GM23338 (cell line): Measurements from ENCODE around the gene CES4A. TPM values are rescaled to one million over a fixed set of nuclear protein-coding genes. Genes with fewer than 3 reads are reported as not detected.

Source experiments
- ATAC-seq: fragments of 200-7000 bp; cut with Tn5 transposase; 3 replicates; pipeline ENCODE4 v1.9.1; 2020
- DNase-seq: peaks from one replicate; pipeline ENCODE4 v3.0.0-alpha.2; 2015; ENCODE audit warnings: low spot score
- H2AFZ ChIP-seq: fragments of 200-600 bp; sonication (generic); 2 replicates; pipeline ENCODE4 v1.8.0; 2016; ENCODE audit warnings: antibody characterized with exemption, mild to moderate bottlenecking, moderate library complexity
- H3F3A ChIP-seq: fragments of 200-600 bp; sonication (generic); replicated peaks from 2 replicates; pipeline ENCODE4 v1.8.0; 2017; ENCODE audit warnings: antibody characterized with exemption, mixed run types, low read depth
- H3K27ac ChIP-seq: fragments of 200-600 bp; sonication (generic); 2 replicates; pipeline ENCODE4 v1.6.1; 2016; ENCODE audit warnings: low read depth
- H3K27me3 ChIP-seq: fragments of 200-600 bp; sonication (generic); 2 replicates; pipeline ENCODE4 v1.8.0; 2016; ENCODE audit warnings: mild to moderate bottlenecking, mixed run types, moderate library complexity; ENCODE audit not compliant: insufficient read depth
- H3K36me3 ChIP-seq: fragments of 200-600 bp; sonication (generic); 2 replicates; pipeline ENCODE4 v1.8.0; 2016; ENCODE audit warnings: mild to moderate bottlenecking; ENCODE audit not compliant: insufficient read depth
- H3K4me1 ChIP-seq: fragments of 200-600 bp; sonication (generic); 2 replicates; pipeline ENCODE4 v1.8.0; 2016; ENCODE audit warnings: mild to moderate bottlenecking, moderate library complexity; ENCODE audit not compliant: insufficient read depth
- H3K4me2 ChIP-seq: fragments of 200-600 bp; sonication (generic); 2 replicates; pipeline ENCODE4 v1.7.1; 2017; ENCODE audit warnings: mixed run types
- H3K4me3 ChIP-seq: fragments of 200-600 bp; sonication (generic); 2 replicates; pipeline ENCODE4 v1.6.1; 2016; ENCODE audit warnings: mixed run types
- H3K79me2 ChIP-seq: fragments of 200-600 bp; sonication (generic); replicated peaks from 2 replicates; pipeline ENCODE4 v1.8.0; 2017; ENCODE audit warnings: mild to moderate bottlenecking; ENCODE audit not compliant: insufficient read depth
- H3K9me2 ChIP-seq: fragments of 200-600 bp; sonication (generic); 2 replicates; pipeline ENCODE4 v1.8.0; 2017; ENCODE audit not compliant: insufficient read depth
- H4K20me1 ChIP-seq: fragments of 200-600 bp; sonication (generic); replicated peaks from 2 replicates; pipeline ENCODE4 v1.8.0; 2017; ENCODE audit warnings: mild to moderate bottlenecking; ENCODE audit not compliant: insufficient read depth
- H3K27ac Mint-ChIP-seq: 2 replicates; pipeline ENCODE4 v1.8.0; 2020; ENCODE audit warnings: inconsistent platforms, mild to moderate bottlenecking, moderate library complexity, mixed read lengths
- H3K27me3 Mint-ChIP-seq: 3 replicates; pipeline ENCODE4 v1.8.0; 2022; ENCODE audit warnings: low read depth, mild to moderate bottlenecking, moderate library complexity, mixed read lengths, inconsistent platforms; ENCODE audit not compliant: insufficient read depth, poor library complexity
- H3K36me3 Mint-ChIP-seq: 3 replicates; pipeline ENCODE4 v1.8.0; 2021; ENCODE audit warnings: low read depth, mild to moderate bottlenecking, inconsistent platforms, moderate library complexity, mixed read lengths
- H3K4me1 Mint-ChIP-seq: 3 replicates; pipeline ENCODE4 v1.8.0; 2020; ENCODE audit warnings: mild to moderate bottlenecking, inconsistent platforms, mixed read lengths
- H3K4me3 Mint-ChIP-seq: 3 replicates; pipeline ENCODE4 v1.8.0; 2021; ENCODE audit warnings: moderate library complexity, mild to moderate bottlenecking, inconsistent platforms, mixed read lengths
- H3K9me3 Mint-ChIP-seq: 3 replicates; pipeline ENCODE4 v1.8.0; 2020; ENCODE audit warnings: moderate library complexity, mild to moderate bottlenecking, inconsistent platforms, mixed read lengths
- CREB1 ChIP-seq: fragments of 250-450 bp; sonication (Bioruptor Pico); IDR thresholded peaks from 2 replicates; pipeline ENCODE4 v1.5.0; 2020; ENCODE audit warnings: low read depth, mild to moderate bottlenecking, moderate library complexity
- ETS1 ChIP-seq: IDR thresholded peaks from 2 replicates; pipeline ENCODE4 v1.6.1; 2016; ENCODE audit warnings: antibody characterized with exemption
- EZH2 ChIP-seq: fragments of 200-600 bp; sonication (generic); IDR thresholded peaks from one replicate; pipeline ENCODE4 v1.8.0; 2017; ENCODE audit warnings: antibody characterized with exemption, mild to moderate bottlenecking, low read depth; ENCODE audit not compliant: unreplicated experiment
- EZH2phosphoT487 ChIP-seq: fragments of 200-600 bp; sonication (generic); IDR thresholded peaks from one replicate; pipeline ENCODE4 v1.8.1; 2018; ENCODE audit warnings: antibody characterized with exemption; ENCODE audit not compliant: unreplicated experiment
- POLR2AphosphoS5 ChIP-seq: IDR thresholded peaks from 2 replicates; pipeline ENCODE4 v1.6.1; 2016; ENCODE audit warnings: antibody characterized with exemption, low read depth
- ZNF331 ChIP-seq: fragments of 250-450 bp; sonication (Bioruptor Pico); IDR thresholded peaks from 2 replicates; pipeline ENCODE4 v1.5.0; 2020; ENCODE audit warnings: low read depth, mild to moderate bottlenecking, moderate library complexity
- ZNF462 ChIP-seq: fragments of 250-450 bp; sonication (Bioruptor Pico); IDR thresholded peaks from 2 replicates; pipeline ENCODE4 v1.5.0; 2020; ENCODE audit warnings: mild to moderate bottlenecking, moderate library complexity
- polyA plus RNA-seq: library from polyadenylated mRNA; unstranded; fragments of >200 nt; fragmentation: Nextera tagmentation; extraction: Ambion mirVana; gene quantifications from 2 replicates; pipeline ENCODE4 v1.2.1, GENCODE V29; 2016
- total RNA-seq: library from RNA; depleted of rRNA; stranded (reverse); fragments of >200 nt; shearing (Covaris generic); gene quantifications from 2 replicates; pipeline ENCODE4 v1.2.3, GENCODE V29; 2014

Gene CES4A
- total and polyA plus RNA-seq, 2 experiments from 2014 or later: 0.10 to 0.42 TPM

GRCh38 chr16:66942981-66943380 lies 45.4 kb upstream of the CES4A start:
- TF ChIP-seq ETS1 (no peak), CREB1 (CRISPR knock-in tag) (no peak), EZH2 (no peak), ZNF462 (no peak), ZNF331 (CRISPR knock-in tag) (no peak), EZH2phosphoT487 (no peak), POLR2AphosphoS5 (no peak)
- H2AFZ ChIP-seq: no peak overlapping the region
- no peaks in the 10 kb centered on the region; the same call in 2 of the 3 replicates for H3K4me1 Mint-ChIP-seq

More at GRCh38 chr16:66942981-66943380, 45.4 kb upstream of the CES4A start:
- peaks cover 8% of the 10 kb centered on the region for H3K27me3 ChIP-seq
- ATAC-seq (no peak), DNase-seq (no peak)
- H3K36me3 ChIP-seq: no peaks in the 10 kb centered on the region
- no peak overlapping the region for H3K27ac ChIP-seq
- H3K4me1 ChIP-seq: peaks cover 3% of the 10 kb centered on the region; the same call in 1 of the 2 replicates
- no peaks in the 10 kb centered on the region for H3K79me2 ChIP-seq
- Mint-ChIP-seq H3K9me3 (no peaks in the 10 kb centered on the region), H3K36me3 (peaks cover 19% of the 10 kb centered on the region), H3K27ac (no peak overlapping the region), H3K27me3 (peaks cover 12% of the 10 kb centered on the region), H3K4me3 (no peak overlapping the region)
- H4K20me1 ChIP-seq: no peaks in the 10 kb centered on the region
- no peak overlapping the region for H3K4me2 ChIP-seq
- no peaks in the 10 kb centered on the region for H3F3A ChIP-seq
- no peak overlapping the region for H3K4me3 ChIP-seq
- no peaks in the 10 kb centered on the region for H3K9me2 ChIP-seq
